Sigmoid colon (tissue), 7 donors: ENCODE measurements around the gene KMT2C. TPM values are rescaled to one million over a fixed set of nuclear protein-coding genes. Genes with fewer than 3 reads are reported as not detected.
"Not testable (repeated sequence)": the region's sequence is repeated elsewhere in the genome, so short reads cannot be mapped to it uniquely, and the experiment has no call there.

Experiments used
- DNase-seq: peaks from one replicate; pipeline ENCODE4 v3.0.0-alpha.2; 2019
- H3K27ac ChIP-seq, 4 donors: fragments of 200-600 bp; sonication (generic); one replicate each; pipeline ENCODE4 v1.5.1; 2016 to 2019; ENCODE audit warnings: mild to moderate bottlenecking in 1 of 4
- H3K27me3 ChIP-seq, 3 donors: fragments of 200-600 bp; sonication (generic); one replicate each; pipeline ENCODE4 v1.5.1; 2019; ENCODE audit warnings: mild to moderate bottlenecking in 1 of 3
- H3K36me3 ChIP-seq, 4 donors: fragments of 200-600 bp; sonication (generic); one replicate each; pipeline ENCODE4 v1.5.1; 2016 to 2019
- H3K4me1 ChIP-seq, 4 donors: fragments of 200-600 bp; sonication (generic); one replicate each; pipeline ENCODE4 v1.5.1; 2017 to 2019
- H3K4me3 ChIP-seq, 4 donors: fragments of 200-600 bp; sonication (generic); one replicate each; pipeline ENCODE4 v1.5.1; 2017 to 2019; ENCODE audit warnings: mild to moderate bottlenecking in 2 of 4, moderate library complexity in 1 of 4
- H3K9me3 ChIP-seq, 4 donors: fragments of 200-600 bp in 3 of 4; sonication (generic) in 3 of 4; one replicate each; pipeline versions ENCODE4 v1.5.1 to v1.6.1; 2013 to 2019
- EP300 ChIP-seq, 4 donors: sonication (generic); formaldehyde crosslinking; IDR thresholded peaks; one replicate each; pipeline ENCODE4 v1.6.1; 2017; ENCODE audit warnings: antibody characterized with exemption in 4 of 4
- POLR2A ChIP-seq, 2 donors: fragments of 450-650 bp; IDR thresholded peaks; one replicate each; pipeline ENCODE4 v1.6.1; 2016; ENCODE audit warnings: antibody characterized with exemption in 2 of 2, mild to moderate bottlenecking in 2 of 2, moderate library complexity in 2 of 2
- POLR2AphosphoS5 ChIP-seq, 4 donors: sonication (generic); formaldehyde crosslinking; IDR thresholded peaks; one replicate each; pipeline ENCODE4 v1.6.1; 2017; ENCODE audit warnings: antibody characterized with exemption in 4 of 4
- WGBS, 2 donors: extraction: QIAGEN DNeasy Blood & Tissue Kit; methylation state at CpG; one replicate each; pipeline ENCODE4 v1.1.7; 2013; 5-methylcytosine and 5-hydroxymethylcytosine counted together
- intact Hi-C: fragments of 100-400 bp; cut with DNase I; formaldehyde crosslinking; loops from one replicate; pipeline ENCODE4 v1.15.1; 2023
- polyA plus RNA-seq, 3 donors: library from polyadenylated mRNA; stranded (reverse); fragments of 200-250 nt; gene quantifications; one replicate each; pipeline ENCODE4 v1.2.3, GENCODE V29; 2013
- total RNA-seq, 4 donors: library from RNA; depleted of rRNA; stranded (reverse); fragments of >200 nt; gene quantifications; one replicate each; pipeline ENCODE4 v1.1.0, GENCODE V29; 2016
- TF ChIP-seq, protein P1 (sequence below), 4 experiments: fragments of 450-650 bp in 3 of 4; fragments of 200-600 bp in 1 of 4; IDR thresholded peaks; one replicate each; pipeline ENCODE4 v1.5.1; 2016 to 2019; ENCODE audit warnings: antibody characterized with exemption in 4 of 4, mild to moderate bottlenecking in 3 of 4, moderate library complexity in 2 of 4
- donor health status: healthy with polysubstance abuse.
- donor health status: Bipolar disorder and iron deficiency.
- donor health status: healthy.

Gene KMT2C
- total and polyA plus RNA-seq, 7 donors, result 7.4 to 75.6 (median 46.4) TPM

- no peak for DNase-seq
- H3K36me3 ChIP-seq, result peaks cover 0 to 41% (median 3%) of the 10 kb centered on the region in 4 donors
Measured at GRCh38 chr7:152231089-152231488, 204.7 kb downstream of the KMT2C start.

GRCh38 chr7:152219556-152219955 lies 216.2 kb downstream of the KMT2C start:
- H3K4me3 ChIP-seq, H3K27ac ChIP-seq, DNase-seq, H3K4me1 ChIP-seq, intact Hi-C loops, H3K27me3 ChIP-seq, H3K9me3 ChIP-seq: not testable (repeated sequence)
- peaks cover 0 to 72% (median 7%) of the 10 kb centered on the region in 4 donors for H3K36me3 ChIP-seq
- WGBS, 2 donors, result 97 to 99% methylated on average over 5 of the region's 5 CpGs

More at GRCh38 chr7:152231089-152231488, 204.7 kb downstream of the KMT2C start:
- no peak overlapping the region for H3K27ac ChIP-seq
- H3K4me3 ChIP-seq, result no peak overlapping the region
- intact Hi-C loops, result no loop called here
- TF ChIP-seq POLR2A (IDR thresholded peaks at IDR 0.05), result no peak
- TF ChIP-seq EP300 (IDR thresholded peaks at IDR 0.05), result no peak
- TF ChIP-seq, protein P1, sequence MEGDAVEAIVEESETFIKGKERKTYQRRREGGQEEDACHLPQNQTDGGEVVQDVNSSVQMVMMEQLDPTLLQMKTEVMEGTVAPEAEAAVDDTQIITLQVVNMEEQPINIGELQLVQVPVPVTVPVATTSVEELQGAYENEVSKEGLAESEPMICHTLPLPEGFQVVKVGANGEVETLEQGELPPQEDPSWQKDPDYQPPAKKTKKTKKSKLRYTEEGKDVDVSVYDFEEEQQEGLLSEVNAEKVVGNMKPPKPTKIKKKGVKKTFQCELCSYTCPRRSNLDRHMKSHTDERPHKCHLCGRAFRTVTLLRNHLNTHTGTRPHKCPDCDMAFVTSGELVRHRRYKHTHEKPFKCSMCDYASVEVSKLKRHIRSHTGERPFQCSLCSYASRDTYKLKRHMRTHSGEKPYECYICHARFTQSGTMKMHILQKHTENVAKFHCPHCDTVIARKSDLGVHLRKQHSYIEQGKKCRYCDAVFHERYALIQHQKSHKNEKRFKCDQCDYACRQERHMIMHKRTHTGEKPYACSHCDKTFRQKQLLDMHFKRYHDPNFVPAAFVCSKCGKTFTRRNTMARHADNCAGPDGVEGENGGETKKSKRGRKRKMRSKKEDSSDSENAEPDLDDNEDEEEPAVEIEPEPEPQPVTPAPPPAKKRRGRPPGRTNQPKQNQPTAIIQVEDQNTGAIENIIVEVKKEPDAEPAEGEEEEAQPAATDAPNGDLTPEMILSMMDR (IDR thresholded peaks at IDR 0.05), result no peak
- no peak for TF ChIP-seq POLR2AphosphoS5 (IDR thresholded peaks at IDR 0.05)
- H3K9me3 ChIP-seq, result no peaks in the 10 kb centered on the region
- H3K27me3 ChIP-seq, result no peaks in the 10 kb centered on the region
- no peaks in the 10 kb centered on the region for H3K4me1 ChIP-seq

DNA sequence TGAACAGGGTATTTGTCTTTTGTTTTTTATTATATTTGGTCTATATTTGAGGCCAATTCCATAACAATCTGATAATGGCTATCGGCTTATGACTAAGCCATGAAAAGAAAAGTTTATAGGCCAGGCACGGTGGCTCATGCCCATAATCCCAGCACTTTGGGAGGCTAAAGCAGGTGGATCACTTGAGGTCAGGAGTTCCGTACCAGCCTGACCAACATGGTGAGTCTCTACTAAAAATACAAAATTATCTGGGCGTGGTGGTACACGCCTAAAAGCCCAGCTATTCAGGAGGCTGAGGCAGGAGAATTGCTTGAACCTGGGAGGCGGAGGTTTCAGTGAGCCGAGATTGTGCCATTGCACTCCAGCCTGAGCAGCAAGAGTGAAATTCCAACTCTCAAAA lies 227.0 kb downstream of the KMT2C start:
- H3K4me1 ChIP-seq, H3K9me3 ChIP-seq, H3K4me3 ChIP-seq, H3K27ac ChIP-seq, DNase-seq, intact Hi-C loops, H3K27me3 ChIP-seq: not testable (repeated sequence)
- peaks cover 0 to 45% (median 0%) of the 10 kb centered on the region in 4 donors for H3K36me3 ChIP-seq
- WGBS, 2 donors, result 88 to 94% methylated on average over 7 of the region's 7 CpGs

DNA sequence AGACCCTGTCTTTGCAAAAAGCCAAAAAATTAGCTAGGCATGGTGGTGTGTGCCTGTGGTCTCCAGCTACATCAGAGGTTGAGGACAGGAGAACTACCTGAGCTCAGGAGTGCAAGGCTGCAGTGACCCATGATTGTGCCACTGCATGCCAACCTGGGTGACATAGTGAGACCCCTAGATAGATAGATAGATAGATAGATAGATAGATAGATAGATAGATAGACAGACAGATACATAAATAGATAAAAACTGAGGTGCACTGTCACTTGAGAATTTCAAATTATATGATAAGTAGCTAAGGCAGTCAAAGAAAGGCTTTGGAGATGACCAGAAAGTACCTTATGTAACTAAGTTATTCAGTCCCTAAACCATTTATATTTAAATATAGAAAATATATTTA lies 231.4 kb downstream of the KMT2C start:
- intact Hi-C loops, H3K27ac ChIP-seq, H3K4me3 ChIP-seq, H3K4me1 ChIP-seq, DNase-seq, H3K9me3 ChIP-seq, H3K27me3 ChIP-seq: not testable (repeated sequence)
- peaks cover 0 to 36% (median 0%) of the 10 kb centered on the region in 4 donors for H3K36me3 ChIP-seq

DNA sequence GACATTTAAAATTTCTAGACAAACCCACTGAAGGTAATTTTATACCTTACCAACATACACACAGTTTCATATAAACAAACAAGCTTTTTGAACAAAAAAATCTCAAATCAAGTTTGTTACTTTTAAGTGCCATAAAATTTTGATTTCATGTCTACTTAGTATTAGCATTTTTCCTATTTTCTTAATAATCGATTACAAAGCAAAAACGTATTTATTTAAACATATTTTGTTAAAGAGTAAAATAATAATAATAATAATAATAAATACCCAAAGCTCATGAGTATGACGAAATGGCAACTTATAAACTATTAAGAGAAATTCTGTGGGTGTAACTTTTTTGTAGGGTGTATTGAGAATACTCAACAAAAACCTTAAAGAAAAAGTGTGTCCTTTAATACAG lies 232.7 kb downstream of the KMT2C start:
- H3K4me3 ChIP-seq, result no peak overlapping the region
- H3K27ac ChIP-seq, result no peak overlapping the region
- peaks cover 4 to 49% (median 6%) of the 10 kb centered on the region in 4 donors for H3K36me3 ChIP-seq
- peaks cover 0 to 8% (median 5%) of the 10 kb centered on the region in 4 donors for H3K4me1 ChIP-seq
- no peak for DNase-seq
- H3K27me3 ChIP-seq, result no peaks in the 10 kb centered on the region
- 93 to 98% methylated on average over 3 of the region's 3 CpGs for whole genome bisulfite sequencing, 2 donors
- TF ChIP-seq POLR2AphosphoS5 (IDR thresholded peaks at IDR 0.05), result no peak
- TF ChIP-seq, protein P1 (IDR thresholded peaks at IDR 0.05), result no peak
- no peak for TF ChIP-seq POLR2A (IDR thresholded peaks at IDR 0.05)
- TF ChIP-seq EP300 (IDR thresholded peaks at IDR 0.05), result no peak
- no peaks in the 10 kb centered on the region for H3K9me3 ChIP-seq
- intact Hi-C loops, result no loop called here

GRCh38 chr7:152202056-152202455 lies 233.7 kb downstream of the KMT2C start:
- Histone ChIP-seq H3K9me3 (no peaks in the 10 kb centered on the region), H3K27me3 (no peaks in the 10 kb centered on the region), H3K27ac (no peak overlapping the region), H3K36me3 (peaks cover 4 to 59% (median 6%) of the 10 kb centered on the region in 4 donors), H3K4me1 (peaks cover 0 to 8% (median 5%) of the 10 kb centered on the region in 4 donors), H3K4me3 (no peak overlapping the region)
- intact Hi-C loops, result no loop called here
- 86 to 93% methylated on average over 3 of the region's 3 CpGs for WGBS, 2 donors
- DNase-seq, result no peak
- no peak for TF ChIP-seq EP300 (IDR thresholded peaks at IDR 0.05)
- no peak for TF ChIP-seq POLR2A (IDR thresholded peaks at IDR 0.05)
- TF ChIP-seq POLR2AphosphoS5 (IDR thresholded peaks at IDR 0.05), result no peak
- TF ChIP-seq, protein P1 (IDR thresholded peaks at IDR 0.05), result no peak
